GM19328 (cell line): ENCODE results near the gene ZNF274.
"Not testable (repeated sequence)": the region's sequence is repeated elsewhere in the genome, so short reads cannot be mapped to it uniquely, and the experiment has no call there.

ENCODE experiments used
- ATAC-seq: cut with Tn5 transposase; IDR thresholded peaks from one replicate; pipeline ENCODE4 v1.9.1; 2021; ENCODE audit warnings: mild to moderate bottlenecking, moderate library complexity; ENCODE audit not compliant: unreplicated experiment

The ZNF274 gene

GRCh38 chr19:58212336-58213074 is 29.6 kb downstream of the ZNF274 start:
- no peak for ATAC-seq

GRCh38 chr19:58213075-58213369 is 30.2 kb downstream of the ZNF274 start:
- ATAC-seq = no peak

- no peak for ATAC-seq
Measured at GRCh38 chr19:58217069-58217481, 34.2 kb downstream of the ZNF274 start.

- no peak for ATAC-seq
Measured at GRCh38 chr19:58217607-58218391, 34.9 kb downstream of the ZNF274 start.

GRCh38 chr19:58218899-58219298 is 36.0 kb downstream of the ZNF274 start:
- no peak for ATAC-seq

GRCh38 chr19:58227964-58228584 is 45.2 kb downstream of the ZNF274 start:
- no peak for ATAC-seq

GRCh38 chr19:58228585-58229254 is 45.9 kb downstream of the ZNF274 start, which contains the start of gene ZNF544:
TSS of gene ZNF544 (plus strand) at chr19:58228914. CDS start at chr19:58244024, 15,110 bp downstream.
- no peak for ATAC-seq

- ATAC-seq = no peak
Measured at GRCh38 chr19:58229255-58229639, 46.4 kb downstream of the ZNF274 start.

GRCh38 chr19:58237324-58237723 is 54.5 kb downstream of the ZNF274 start:
- no peak for ATAC-seq

GRCh38 chr19:58243351-58243750 is 60.5 kb downstream of the ZNF274 start:
- ATAC-seq = no peak

GRCh38 chr19:58248886-58249285 is 66.0 kb downstream of the ZNF274 start:
- ATAC-seq = no peak

- no peak for ATAC-seq
Measured at GRCh38 chr19:58252102-58252685, 69.3 kb downstream of the ZNF274 start.

GRCh38 chr19:58258259-58258658 is 75.4 kb downstream of the ZNF274 start:
- not testable (repeated sequence) for ATAC-seq

GRCh38 chr19:58261600-58261967 is 78.7 kb downstream of the ZNF274 start:
- no peak for ATAC-seq

- ATAC-seq = no peak
Measured at GRCh38 chr19:58261968-58262921, 79.4 kb downstream of the ZNF274 start.

- no peak for ATAC-seq
Measured at GRCh38 chr19:58262922-58263296, 80.0 kb downstream of the ZNF274 start.
